IMR-90 (cell line): Measurements from ENCODE around the gene HHATL. TPM values are rescaled to one million over a fixed set of nuclear protein-coding genes. Genes with fewer than 3 reads are reported as not detected.

Experiments used
- ATAC-seq: fragments of 200-7000 bp; cut with Tn5 transposase; 2 replicates; pipeline ENCODE4 v1.9.1; 2020; ENCODE audit warnings: low read depth, mild to moderate bottlenecking, moderate library complexity
- BruUV-seq: library from RNA; stranded (reverse); fragments of 400-500 nt; replicated peaks from 2 replicates; lab custom pipeline; 2021; lab: Mats Ljungman, UMichigan
- CTCF ChIA-PET: fragments of 300-600 bp; formaldehyde crosslinking; extraction: SDS; loops from one replicate; lab custom pipeline; 2021; ENCODE audit warnings: antibody characterized with exemption; lab: Yijun Ruan, JAX
- POLR2A ChIA-PET: fragments of 300-600 bp; sonication (Branson Sonifier 250); formaldehyde crosslinking; loops from one replicate; lab custom pipeline; 2022; ENCODE audit warnings: antibody characterized with exemption; ENCODE audit not compliant: unreplicated experiment; lab: Charles Lee
- DNase-seq: peaks from one replicate; pipeline ENCODE4 v3.0.0; 2013
- H2AFZ ChIP-seq: replicated peaks from 2 replicates; pipeline ENCODE3; 2013; ENCODE audit warnings: low read length, mild to moderate bottlenecking; ENCODE audit not compliant: poor library complexity
- H2AK5ac ChIP-seq: 2 replicates; pipeline ENCODE4 v1.6.1; 2013; ENCODE audit warnings: low read depth, low read length, inconsistent platforms
- H2AK9ac ChIP-seq: replicated peaks from 2 replicates; pipeline ENCODE3; 2013; ENCODE audit warnings: mild to moderate bottlenecking, low read depth, low read length, moderate library complexity; ENCODE audit not compliant: poor library complexity
- H2BK120ac ChIP-seq: 2 replicates; pipeline ENCODE4 v1.6.1; 2013; ENCODE audit warnings: low read depth, low read length, inconsistent platforms
- H2BK15ac ChIP-seq: 3 replicates; pipeline ENCODE4 v1.6.1; 2013; ENCODE audit warnings: low read depth, low read length, inconsistent platforms
- H2BK20ac ChIP-seq: 2 replicates; pipeline ENCODE4 v1.6.1; 2013; ENCODE audit warnings: low read depth, mild to moderate bottlenecking, inconsistent platforms, low read length, moderate library complexity
- H2BK5ac ChIP-seq: 2 replicates; pipeline ENCODE4 v1.6.1; 2013; ENCODE audit warnings: mild to moderate bottlenecking, low read depth, low read length, inconsistent platforms; ENCODE audit not compliant: poor library complexity, severe bottlenecking
- H3K14ac ChIP-seq: replicated peaks from 2 replicates; pipeline ENCODE4 v1.6.1; 2013; ENCODE audit warnings: low read depth, low read length, inconsistent platforms
- H3K18ac ChIP-seq: 2 replicates; pipeline ENCODE4 v1.6.1; 2013; ENCODE audit warnings: low read depth, low read length, control low read depth
- H3K23ac ChIP-seq: 2 replicates; pipeline ENCODE4 v1.6.1; 2013; ENCODE audit warnings: low read depth, low read length, inconsistent platforms
- H3K27ac ChIP-seq: 2 replicates; pipeline ENCODE4 v1.5.1; 2013; ENCODE audit warnings: mild to moderate bottlenecking, control low read depth, low read length; ENCODE audit not compliant: insufficient read depth
- H3K27me3 ChIP-seq: 2 replicates; pipeline ENCODE4 v1.6.1; 2013; ENCODE audit warnings: low read length; ENCODE audit not compliant: control insufficient read depth, insufficient read depth
- H3K36me3 ChIP-seq: 2 replicates; pipeline ENCODE4 v1.6.1; 2013; ENCODE audit warnings: low read length, mixed read lengths; ENCODE audit not compliant: control insufficient read depth, insufficient read depth
- H3K4ac ChIP-seq: 2 replicates; pipeline ENCODE4 v1.6.1; 2013; ENCODE audit warnings: low read depth, low read length, inconsistent platforms
- H3K4me1 ChIP-seq: 2 replicates; pipeline ENCODE4 v1.6.1; 2013; ENCODE audit warnings: low read length, mixed read lengths; ENCODE audit not compliant: control insufficient read depth, insufficient read depth
- H3K4me2 ChIP-seq: 2 replicates; pipeline ENCODE4 v1.6.1; 2013; ENCODE audit warnings: low read depth, mild to moderate bottlenecking, control low read depth, low read length, moderate library complexity
- H3K4me3 ChIP-seq: 2 replicates; pipeline ENCODE4 v1.5.1; 2013; ENCODE audit warnings: low read depth, mild to moderate bottlenecking, control low read depth, low read length, moderate library complexity; ENCODE audit not compliant: insufficient read depth
- H3K56ac ChIP-seq: 2 replicates; pipeline ENCODE4 v1.6.1; 2013; ENCODE audit warnings: low read length, inconsistent platforms; ENCODE audit not compliant: insufficient read depth; ENCODE audit errors: extremely low read depth
- H3K79me1 ChIP-seq, 2 experiments: 2 replicates each; pipeline ENCODE4 v1.6.1; 2013; ENCODE audit warnings: low read length in 2 of 2, inconsistent platforms in 1 of 2, low read depth in 1 of 2
- H3K9ac ChIP-seq: 2 replicates; pipeline ENCODE4 v1.6.1; 2013; ENCODE audit warnings: low read depth, low read length, control low read depth
- H3K9me1 ChIP-seq: 2 replicates; pipeline ENCODE4 v1.6.1; 2013; ENCODE audit warnings: low read length, inconsistent platforms; ENCODE audit not compliant: insufficient read depth
- H3K9me3 ChIP-seq: 2 replicates; pipeline ENCODE4 v1.6.1; 2013; ENCODE audit warnings: low read length; ENCODE audit not compliant: control insufficient read depth, insufficient read depth
- H4K20me1 ChIP-seq: 2 replicates; pipeline ENCODE4 v1.6.1; 2013; ENCODE audit warnings: low read length, inconsistent platforms; ENCODE audit not compliant: insufficient read depth
- H4K5ac ChIP-seq: 2 replicates; pipeline ENCODE4 v1.6.1; 2013; ENCODE audit warnings: mild to moderate bottlenecking, low read depth, low read length, control low read depth
- H4K8ac ChIP-seq, 2 experiments: 2 replicates each; pipeline ENCODE4 v1.6.1; 2013; ENCODE audit warnings: low read depth in 2 of 2, low read length in 2 of 2, control low read depth in 1 of 2, inconsistent platforms in 1 of 2
- H4K91ac ChIP-seq: 2 replicates; pipeline ENCODE4 v1.6.1; 2013; ENCODE audit warnings: low read depth, low read length, inconsistent platforms; ENCODE audit not compliant: insufficient read depth
- BHLHE40 ChIP-seq: fragments of 150-350 bp; IDR thresholded peaks from 2 replicates; pipeline ENCODE4 v1.6.1; 2016; ENCODE audit warnings: mild to moderate bottlenecking, low read depth, low read length
- CEBPB ChIP-seq: IDR thresholded peaks from 2 replicates; pipeline ENCODE4 v1.6.1; 2012; ENCODE audit warnings: low read depth, low read length, improper control_type of control experiment
- CHD1 ChIP-seq: IDR thresholded peaks from 2 replicates; pipeline ENCODE4 v1.6.1; 2012; ENCODE audit warnings: low read depth, low read length, improper control_type of control experiment
- CTCF ChIP-seq: conservative IDR thresholded peaks from 2 replicates; pipeline ENCODE4 v1.5.1; 2012; ENCODE audit warnings: mild to moderate bottlenecking, low read depth, low read length, improper control_type of control experiment
- ELK1 ChIP-seq: fragments of 150-350 bp; IDR thresholded peaks from 2 replicates; pipeline ENCODE4 v1.6.1; 2016; ENCODE audit warnings: low read depth, mild to moderate bottlenecking, low read length, moderate library complexity, borderline replicate concordance
- MAFK ChIP-seq: IDR thresholded peaks from 2 replicates; pipeline ENCODE4 v1.6.1; 2012; ENCODE audit warnings: low read depth, low read length, improper control_type of control experiment
- MAZ ChIP-seq: IDR thresholded peaks from 2 replicates; pipeline ENCODE4 v1.6.1; 2012; ENCODE audit warnings: low read depth, mild to moderate bottlenecking, low read length, improper control_type of control experiment, moderate library complexity, borderline replicate concordance
- NFE2L2 ChIP-seq: fragments of 150-350 bp; IDR thresholded peaks from 2 replicates; pipeline ENCODE4 v1.6.1; 2016; ENCODE audit warnings: low read depth, mild to moderate bottlenecking, low read length
- RCOR1 ChIP-seq: IDR thresholded peaks from 2 replicates; pipeline ENCODE4 v1.6.1; 2012; ENCODE audit warnings: mild to moderate bottlenecking, low read length, improper control_type of control experiment; ENCODE audit not compliant: insufficient replicate concordance
- SMC3 ChIP-seq: fragments of 150-350 bp; IDR thresholded peaks from 2 replicates; pipeline ENCODE4 v1.6.1; 2016; ENCODE audit warnings: low read depth, mild to moderate bottlenecking, antibody characterized with exemption, low read length, moderate library complexity
- USF2 ChIP-seq: fragments of 150-350 bp; IDR thresholded peaks from 2 replicates; pipeline ENCODE4 v1.6.1; 2017; ENCODE audit warnings: mild to moderate bottlenecking, antibody characterized with exemption, low read length, low read depth
- WGBS, 2 experiments: methylation state at CpG; one replicate each; pipeline versions ENCODE4 v1.1.5 to v1.1.7; 2013; ENCODE audit warnings: missing lambda C conversion rate in 2 of 2; ENCODE audit not compliant: insufficient read length in 1 of 2; ENCODE audit errors: extremely low coverage in 2 of 2; 5-methylcytosine and 5-hydroxymethylcytosine counted together
- dilution Hi-C: fragments of 300-500 bp; cut with HindIII; formaldehyde crosslinking; loops from one replicate; pipeline ENCODE4 v1.14.3; 2018; ENCODE audit warnings: low sequenced_read_pairs; ENCODE audit not compliant: unreplicated experiment
- in situ Hi-C: fragments of 300-500 bp; cut with MboI; formaldehyde crosslinking; loops from 3 replicates; pipeline ENCODE4 v1.14.3; 2019; ENCODE audit warnings: low sequenced_read_pairs, inconsistent platforms, mixed read lengths
- intact Hi-C: fragments of 100-400 bp; cut with micrococcal nuclease; formaldehyde crosslinking; loops from 2 replicates; pipeline ENCODE4 v1.10.0; 2022
- polyA plus RNA-seq, 3 experiments: library from polyadenylated mRNA; depleted of rRNA; stranded (reverse); fragments of >200 nt; gene quantifications; 2 replicates each; pipeline ENCODE4 v1.2.3, GENCODE V29; 2012; ENCODE audit warnings: low replicate concordance in 1 of 3
- total RNA-seq: library from RNA; depleted of rRNA; stranded (reverse); fragments of >200 nt; gene quantifications from 2 replicates; pipeline ENCODE4 v1.2.3, GENCODE V29; 2012

The HHATL gene
- total and polyA plus RNA-seq, 2 of the 4 experiments (the other 2 are of a cell fraction), result not detected

- dilution Hi-C loops (no loop called here), intact Hi-C loops (no loop called here), in situ Hi-C loops (no loop called here)
- H2AFZ ChIP-seq, result no peak overlapping the region
- H2AK5ac ChIP-seq, result no peak overlapping the region
- no peak overlapping the region for H3K18ac ChIP-seq
- no peak overlapping the region for H3K27ac ChIP-seq
- no peak overlapping the region for H3K56ac ChIP-seq
- H4K8ac ChIP-seq, result no peak overlapping the region
- no peak overlapping the region for H3K9ac ChIP-seq
- no peak overlapping the region for H3K4me2 ChIP-seq
- no peak overlapping the region for H2BK5ac ChIP-seq
- H3K27me3 ChIP-seq, result peaks cover 48% of the 10 kb centered on the region
- TF ChIP-seq MAFK (no peak), USF2 (no peak), CTCF (no peak), CHD1 (no peak), CEBPB (no peak), NFE2L2 (no peak), BHLHE40 (no peak), RCOR1 (no peak), SMC3 (no peak), ELK1 (no peak), MAZ (no peak)
- no peak overlapping the region for H3K4me3 ChIP-seq
- H4K5ac ChIP-seq, result no peak overlapping the region
- no peak overlapping the region for H2AK9ac ChIP-seq
- no peaks in the 10 kb centered on the region for H4K20me1 ChIP-seq
- H2BK20ac ChIP-seq, result no peak overlapping the region
- no peak overlapping the region for H3K4ac ChIP-seq
- no peak overlapping the region for H3K14ac ChIP-seq
- no peak overlapping the region for H3K23ac ChIP-seq
- 74% methylated on average over 6 of the region's 13 CpGs; no CpG with 5 or more reads in 1 of the 2 experiments for WGBS, 2 experiments
- H3K9me1 ChIP-seq, result no peaks in the 10 kb centered on the region
- ATAC-seq, result no peak
- H2BK15ac ChIP-seq, result no peak overlapping the region
- peaks cover 5% of the 10 kb centered on the region for H3K9me3 ChIP-seq
- no peak overlapping the region for H2BK120ac ChIP-seq
- no peak for DNase-seq
- CTCF ChIA-PET, result no interaction called here
- H3K36me3 ChIP-seq, result no peaks in the 10 kb centered on the region
- no peak overlapping the region for H4K91ac ChIP-seq
- H3K4me1 ChIP-seq, result no peaks in the 10 kb centered on the region
- H3K79me1 ChIP-seq, result no peaks in the 10 kb centered on the region
- POLR2A ChIA-PET, result no interaction called here
- BruUV-seq, result no TSS peak
Measured at GRCh38 chr3:42733501-42734262, 31.1 kb upstream of the HHATL start.
